HEK293 (cell line): ENCODE data around the gene SIRPB1.
A peak's percentile ranks its signal among the peaks of the same experiment; 100 is the strongest.

ENCODE experiments used
- CTCF ChIA-PET: fragments of 350-600 bp; formaldehyde crosslinking; extraction: SDS; loops from one replicate; lab custom pipeline; 2021; ENCODE audit warnings: antibody characterized with exemption; lab: Yijun Ruan, JAX
- POLR2A ChIA-PET: fragments of 300-600 bp; formaldehyde crosslinking; extraction: SDS; loops from one replicate; lab custom pipeline; 2020; ENCODE audit warnings: antibody characterized with exemption, inconsistent platforms; lab: Yijun Ruan, JAX
- H3K27ac ChIP-seq: fragments of 200-500 bp; sonication (Bioruptor generic); 2 replicates; pipeline ENCODE4 v1.5.1; 2014; ENCODE audit warnings: low read depth, low read length, control low read depth, inconsistent platforms; ENCODE audit errors: extremely low read depth
- H3K36me3 ChIP-seq, 2 experiments: fragments of 200-500 bp in 1 of 2; sonication (Bioruptor generic) in 1 of 2; 1 replicate in 1 of 2; 2 replicates in 1 of 2; pipeline ENCODE4 v1.5.1; 2014 to 2017; ENCODE audit warnings: inconsistent platforms in 2 of 2, low read length in 2 of 2; ENCODE audit not compliant: control insufficient read depth in 2 of 2, insufficient read depth in 1 of 2
- H3K4me1 ChIP-seq: fragments of 200-500 bp; sonication (Bioruptor generic); 2 replicates; pipeline ENCODE4 v1.5.1; 2014; ENCODE audit warnings: mild to moderate bottlenecking, low read length, inconsistent platforms; ENCODE audit not compliant: control insufficient read depth, insufficient read depth
- H3K4me3 ChIP-seq: 2 replicates; pipeline ENCODE4 v1.5.1; 2011; ENCODE audit warnings: low read depth, mild to moderate bottlenecking, control low read depth, low read length, moderate library complexity
- H3K9me3 ChIP-seq: fragments of 200-500 bp; sonication (Bioruptor generic); 2 replicates; pipeline ENCODE4 v1.5.1; 2014; ENCODE audit warnings: low read depth, low read length, inconsistent platforms; ENCODE audit not compliant: control insufficient read depth, insufficient read depth
- BCL11A ChIP-seq: fragments of 450-650 bp; formaldehyde crosslinking; IDR thresholded peaks from 2 replicates; pipeline ENCODE4 v1.5.1; 2016; ENCODE audit warnings: low read depth, missing biosample characterization, missing genetic modification characterization
- KLF10 ChIP-seq: fragments of 450-650 bp; IDR thresholded peaks from 2 replicates; pipeline ENCODE4 v1.5.1; 2018; ENCODE audit warnings: missing biosample characterization, mild to moderate bottlenecking, missing genetic modification characterization
- SALL2 ChIP-seq: fragments of 450-650 bp; formaldehyde crosslinking; IDR thresholded peaks from 2 replicates; pipeline ENCODE4 v1.5.0; 2017; ENCODE audit warnings: missing biosample characterization, mild to moderate bottlenecking, missing genetic modification characterization, borderline replicate concordance
- SETDB1 ChIP-seq: IDR thresholded peaks from one replicate; pipeline ENCODE4 v1.6.1; 2017; ENCODE audit warnings: mild to moderate bottlenecking, low read length, moderate library complexity, mixed read lengths; ENCODE audit not compliant: insufficient read length
- SP2 ChIP-seq: fragments of 450-650 bp; formaldehyde crosslinking; IDR thresholded peaks from 2 replicates; pipeline ENCODE4 v1.5.1; 2016; ENCODE audit warnings: missing biosample characterization, missing genetic modification characterization
- SP7 ChIP-seq: fragments of 450-650 bp; formaldehyde crosslinking; IDR thresholded peaks from 2 replicates; pipeline ENCODE4 v1.5.1; 2016; ENCODE audit warnings: missing biosample characterization, missing genetic modification characterization
- YY1 ChIP-seq: fragments of 450-650 bp; formaldehyde crosslinking; IDR thresholded peaks from 2 replicates; pipeline ENCODE4 v1.5.1; 2018; ENCODE audit warnings: missing biosample characterization, missing genetic modification characterization
- YY2 ChIP-seq: fragments of 450-650 bp; formaldehyde crosslinking; IDR thresholded peaks from 2 replicates; pipeline ENCODE4 v1.5.1; 2016; ENCODE audit warnings: missing biosample characterization, missing genetic modification characterization
- ZBTB17 ChIP-seq: fragments of 450-650 bp; formaldehyde crosslinking; IDR thresholded peaks from 2 replicates; pipeline ENCODE4 v1.5.1; 2016; ENCODE audit warnings: missing biosample characterization, missing genetic modification characterization
- ZBTB21 ChIP-seq: fragments of 450-650 bp; formaldehyde crosslinking; IDR thresholded peaks from 2 replicates; pipeline ENCODE4 v1.5.1; 2017; ENCODE audit warnings: missing biosample characterization, missing genetic modification characterization
- ZNF121 ChIP-seq: fragments of 450-650 bp; formaldehyde crosslinking; IDR thresholded peaks from 2 replicates; pipeline ENCODE4 v1.5.1; 2016; ENCODE audit warnings: missing biosample characterization, missing genetic modification characterization
- ZNF174 ChIP-seq: fragments of 450-650 bp; formaldehyde crosslinking; IDR thresholded peaks from 2 replicates; pipeline ENCODE4 v1.5.0; 2017; ENCODE audit warnings: missing biosample characterization, mild to moderate bottlenecking, missing genetic modification characterization
- ZNF274 ChIP-seq, 2 experiments: fragments of 200-500 bp in 1 of 2; fragments of 450-650 bp in 1 of 2; sonication (Bioruptor generic) in 1 of 2; formaldehyde crosslinking in 1 of 2; IDR thresholded peaks; 2 replicates each; pipeline versions ENCODE4 v1.5.1 to v1.6.1; 2014 to 2016; ENCODE audit warnings: borderline replicate concordance in 1 of 2, inconsistent platforms in 1 of 2, low read length in 1 of 2, missing biosample characterization in 1 of 2, missing genetic modification characterization in 1 of 2
- ZNF514 ChIP-seq: fragments of 450-650 bp; formaldehyde crosslinking; IDR thresholded peaks from 2 replicates; pipeline ENCODE4 v1.5.1; 2016; ENCODE audit warnings: missing biosample characterization, missing genetic modification characterization
- ZNF529 ChIP-seq: fragments of 450-650 bp; formaldehyde crosslinking; IDR thresholded peaks from 2 replicates; pipeline ENCODE4 v1.5.1; 2017; ENCODE audit warnings: missing genetic modification characterization, missing biosample characterization; ENCODE audit not compliant: insufficient replicate concordance
- ZNF548 ChIP-seq: fragments of 450-650 bp; formaldehyde crosslinking; IDR thresholded peaks from 2 replicates; pipeline ENCODE4 v1.5.1; 2016; ENCODE audit warnings: missing biosample characterization, missing genetic modification characterization
- ZNF600 ChIP-seq: fragments of 450-650 bp; formaldehyde crosslinking; IDR thresholded peaks from 2 replicates; pipeline ENCODE4 v1.5.1; 2016; ENCODE audit warnings: missing biosample characterization, missing genetic modification characterization
- ZNF610 ChIP-seq: fragments of 450-650 bp; formaldehyde crosslinking; IDR thresholded peaks from 2 replicates; pipeline ENCODE4 v1.5.1; 2016; ENCODE audit warnings: missing biosample characterization, missing genetic modification characterization, borderline replicate concordance
- ZNF626 ChIP-seq: fragments of 450-650 bp; sonication (Bioruptor Pico); formaldehyde crosslinking; IDR thresholded peaks from 2 replicates; pipeline ENCODE4 v1.5.1; 2018; ENCODE audit warnings: missing biosample characterization, missing genetic modification characterization, inconsistent platforms
- ZNF777 ChIP-seq: fragments of 450-650 bp; formaldehyde crosslinking; IDR thresholded peaks from 2 replicates; pipeline ENCODE4 v1.5.1; 2017; ENCODE audit warnings: missing biosample characterization, missing genetic modification characterization, borderline replicate concordance
- TF ChIP-seq, protein P1 (sequence below): fragments of 450-650 bp; formaldehyde crosslinking; IDR thresholded peaks from 2 replicates; pipeline ENCODE4 v1.5.1; 2017; ENCODE audit warnings: missing biosample characterization, mild to moderate bottlenecking, missing genetic modification characterization, moderate library complexity
- TF ChIP-seq, protein P2 (sequence below): fragments of 450-650 bp; formaldehyde crosslinking; IDR thresholded peaks from 2 replicates; pipeline ENCODE4 v1.5.1; 2016; ENCODE audit warnings: missing biosample characterization, missing genetic modification characterization, low read depth
- TF ChIP-seq, protein P3 (sequence below): fragments of 450-650 bp; formaldehyde crosslinking; IDR thresholded peaks from 2 replicates; pipeline ENCODE4 v1.5.1; 2016; ENCODE audit warnings: missing biosample characterization, missing genetic modification characterization
- TF ChIP-seq, protein P4 (sequence below): fragments of 450-650 bp; formaldehyde crosslinking; IDR thresholded peaks from 2 replicates; pipeline ENCODE4 v1.5.1; 2016; ENCODE audit warnings: missing biosample characterization, missing genetic modification characterization
- TF ChIP-seq, protein P5 (sequence below): fragments of 450-650 bp; formaldehyde crosslinking; IDR thresholded peaks from 2 replicates; pipeline ENCODE4 v1.5.1; 2016; ENCODE audit warnings: missing biosample characterization, missing genetic modification characterization

The SIRPB1 gene

DNA sequence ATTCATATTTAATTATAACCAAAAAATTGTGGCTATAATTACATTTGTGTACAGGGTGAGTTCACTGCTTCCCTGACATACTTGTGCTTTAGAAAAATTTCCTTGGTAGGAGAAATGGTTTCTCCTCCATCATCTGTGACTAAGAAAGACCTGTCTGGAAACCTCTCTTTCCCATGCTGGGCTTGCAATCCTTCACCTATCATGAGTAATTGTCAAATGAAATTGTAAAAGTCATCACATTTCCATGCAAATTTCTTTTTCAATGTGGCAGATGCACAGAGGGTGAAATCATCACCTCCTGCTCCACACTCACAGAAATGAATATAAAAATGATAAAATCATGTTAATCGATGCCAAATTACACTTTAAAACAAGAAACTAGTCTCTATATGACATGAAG is 1.5 kb upstream of the SIRPB1 start:
- Histone ChIP-seq H3K4me1 (no peaks in the 10 kb centered on the region), H3K9me3 (no peaks in the 10 kb centered on the region), H3K27ac (no peak overlapping the region), H3K36me3 (no peaks in the 10 kb centered on the region), H3K4me3 (no peak overlapping the region)
- TF ChIP-seq YY1 (tag by site-specific recombination), result no peak
- no peak for TF ChIP-seq SALL2 (tag by site-specific recombination)
- TF ChIP-seq, protein P1, sequence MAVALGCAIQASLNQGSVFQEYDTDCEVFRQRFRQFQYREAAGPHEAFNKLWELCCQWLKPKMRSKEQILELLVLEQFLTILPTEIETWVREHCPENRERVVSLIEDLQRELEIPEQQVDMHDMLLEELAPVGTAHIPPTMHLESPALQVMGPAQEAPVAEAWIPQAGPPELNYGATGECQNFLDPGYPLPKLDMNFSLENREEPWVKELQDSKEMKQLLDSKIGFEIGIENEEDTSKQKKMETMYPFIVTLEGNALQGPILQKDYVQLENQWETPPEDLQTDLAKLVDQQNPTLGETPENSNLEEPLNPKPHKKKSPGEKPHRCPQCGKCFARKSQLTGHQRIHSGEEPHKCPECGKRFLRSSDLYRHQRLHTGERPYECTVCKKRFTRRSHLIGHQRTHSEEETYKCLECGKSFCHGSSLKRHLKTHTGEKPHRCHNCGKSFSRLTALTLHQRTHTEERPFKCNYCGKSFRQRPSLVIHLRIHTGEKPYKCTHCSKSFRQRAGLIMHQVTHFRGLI (tag by site-specific recombination), result no peak
- TF ChIP-seq ZNF626 (tag by site-specific recombination), result no peak
- TF ChIP-seq SETDB1, result no peak
- no peak for TF ChIP-seq ZBTB17
- no peak for TF ChIP-seq ZNF121 (tag by site-specific recombination)
- TF ChIP-seq YY2 (tag by site-specific recombination), result no peak
- no peak for TF ChIP-seq ZNF529
- TF ChIP-seq BCL11A (tag by site-specific recombination), result no peak
- TF ChIP-seq ZBTB21 (tag by site-specific recombination), result no peak
- no peak for TF ChIP-seq ZNF274 (IDR thresholded peaks at IDR 0.05; ENCODE audit: low read length)
- TF ChIP-seq ZNF274 (tag by site-specific recombination; IDR thresholded peaks at IDR 0.05; ENCODE audit: borderline replicate concordance), result no peak
- TF ChIP-seq ZNF610 (tag by site-specific recombination), result no peak
- no peak for TF ChIP-seq SP7 (tag by site-specific recombination)
- no peak for TF ChIP-seq ZNF600 (tag by site-specific recombination)
- TF ChIP-seq, protein P2, sequence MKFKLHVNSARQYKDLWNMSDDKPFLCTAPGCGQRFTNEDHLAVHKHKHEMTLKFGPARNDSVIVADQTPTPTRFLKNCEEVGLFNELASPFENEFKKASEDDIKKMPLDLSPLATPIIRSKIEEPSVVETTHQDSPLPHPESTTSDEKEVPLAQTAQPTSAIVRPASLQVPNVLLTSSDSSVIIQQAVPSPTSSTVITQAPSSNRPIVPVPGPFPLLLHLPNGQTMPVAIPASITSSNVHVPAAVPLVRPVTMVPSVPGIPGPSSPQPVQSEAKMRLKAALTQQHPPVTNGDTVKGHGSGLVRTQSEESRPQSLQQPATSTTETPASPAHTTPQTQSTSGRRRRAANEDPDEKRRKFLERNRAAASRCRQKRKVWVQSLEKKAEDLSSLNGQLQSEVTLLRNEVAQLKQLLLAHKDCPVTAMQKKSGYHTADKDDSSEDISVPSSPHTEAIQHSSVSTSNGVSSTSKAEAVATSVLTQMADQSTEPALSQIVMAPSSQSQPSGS (tag by site-specific recombination), result no peak
- TF ChIP-seq SP2 (tag by site-specific recombination), result no peak
- no peak for TF ChIP-seq KLF10 (tag by site-specific recombination)
- TF ChIP-seq ZNF174 (tag by site-specific recombination), result no peak
- TF ChIP-seq, protein P3, sequence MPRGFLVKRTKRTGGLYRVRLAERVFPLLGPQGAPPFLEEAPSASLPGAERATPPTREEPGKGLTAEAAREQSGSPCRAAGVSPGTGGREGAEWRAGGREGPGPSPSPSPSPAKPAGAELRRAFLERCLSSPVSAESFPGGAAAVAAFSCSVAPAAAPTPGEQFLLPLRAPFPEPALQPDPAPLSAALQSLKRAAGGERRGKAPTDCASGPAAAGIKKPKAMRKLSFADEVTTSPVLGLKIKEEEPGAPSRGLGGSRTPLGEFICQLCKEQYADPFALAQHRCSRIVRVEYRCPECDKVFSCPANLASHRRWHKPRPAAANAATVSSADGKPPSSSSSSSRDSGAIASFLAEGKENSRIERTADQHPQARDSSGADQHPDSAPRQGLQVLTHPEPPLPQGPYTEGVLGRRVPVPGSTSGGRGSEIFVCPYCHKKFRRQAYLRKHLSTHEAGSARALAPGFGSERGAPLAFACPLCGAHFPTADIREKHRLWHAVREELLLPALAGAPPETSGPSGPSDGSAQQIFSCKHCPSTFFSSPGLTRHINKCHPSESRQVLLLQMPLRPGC (tag by site-specific recombination), result no peak
- CTCF ChIA-PET, result interaction anchor here (1.2 kb wide), 1 partner anchor 40 kb away, joined by 3 read pairs; no protein-coding TSS in a partner anchor
- POLR2A ChIA-PET, result no interaction called here

DNA sequence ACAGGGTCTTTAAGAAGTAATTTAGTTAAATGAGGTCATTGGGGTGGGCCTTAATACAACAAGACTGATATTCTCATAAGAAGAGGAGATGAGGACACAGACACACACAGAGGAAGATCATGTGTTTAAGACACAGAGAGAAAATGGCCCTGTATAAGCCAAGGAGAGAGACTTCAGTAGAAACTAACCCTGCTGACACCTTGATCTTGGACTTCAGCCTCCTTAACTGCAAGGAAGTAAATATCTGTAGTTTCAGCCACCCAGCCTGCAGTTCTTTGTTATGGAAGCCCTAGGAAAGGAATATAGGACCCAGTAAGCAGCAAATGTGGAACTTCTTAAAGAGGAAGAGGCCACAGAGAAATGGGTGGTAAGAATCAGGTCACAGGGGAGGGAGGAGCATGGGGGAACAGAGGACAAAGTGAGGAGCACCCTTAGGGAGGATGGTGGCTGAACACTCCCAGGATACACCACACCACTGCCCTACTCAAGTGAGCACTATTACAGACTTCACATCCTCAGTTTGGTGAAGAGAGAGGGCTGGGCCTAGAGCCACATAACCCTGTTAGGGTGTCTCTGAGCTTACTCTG is 762 bp downstream of the SIRPB1 start:
- no peak overlapping the region for H3K27ac ChIP-seq
- no peaks in the 10 kb centered on the region for H3K9me3 ChIP-seq
- CTCF ChIA-PET, result interaction anchor here (0.8 kb wide), 1 partner anchor 12 kb away, joined by 4 read pairs; no protein-coding TSS in a partner anchor
- TF ChIP-seq SP7 (tag by site-specific recombination) (no peak), ZNF548 (peak; percentile 92), SP2 (tag by site-specific recombination) (no peak), ZNF777 (no peak), ZNF514 (tag by site-specific recombination) (no peak)
- TF ChIP-seq, protein P4, sequence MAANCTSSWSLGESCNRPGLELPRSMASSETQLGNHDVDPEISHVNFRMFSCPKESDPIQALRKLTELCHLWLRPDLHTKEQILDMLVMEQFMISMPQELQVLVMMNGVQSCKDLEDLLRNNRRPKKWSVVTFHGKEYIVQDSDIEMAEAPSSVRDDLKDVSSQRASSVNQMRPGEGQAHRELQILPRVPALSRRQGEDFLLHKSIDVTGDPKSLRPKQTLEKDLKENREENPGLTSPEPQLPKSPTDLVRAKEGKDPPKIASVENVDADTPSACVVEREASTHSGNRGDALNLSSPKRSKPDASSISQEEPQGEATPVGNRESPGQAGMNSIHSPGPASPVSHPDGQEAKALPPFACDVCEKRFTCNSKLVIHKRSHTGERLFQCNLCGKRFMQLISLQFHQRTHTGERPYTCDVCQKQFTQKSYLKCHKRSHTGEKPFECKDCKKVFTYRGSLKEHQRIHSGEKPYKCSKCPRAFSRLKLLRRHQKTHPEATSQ (tag by site-specific recombination), result no peak
- TF ChIP-seq, protein P5, sequence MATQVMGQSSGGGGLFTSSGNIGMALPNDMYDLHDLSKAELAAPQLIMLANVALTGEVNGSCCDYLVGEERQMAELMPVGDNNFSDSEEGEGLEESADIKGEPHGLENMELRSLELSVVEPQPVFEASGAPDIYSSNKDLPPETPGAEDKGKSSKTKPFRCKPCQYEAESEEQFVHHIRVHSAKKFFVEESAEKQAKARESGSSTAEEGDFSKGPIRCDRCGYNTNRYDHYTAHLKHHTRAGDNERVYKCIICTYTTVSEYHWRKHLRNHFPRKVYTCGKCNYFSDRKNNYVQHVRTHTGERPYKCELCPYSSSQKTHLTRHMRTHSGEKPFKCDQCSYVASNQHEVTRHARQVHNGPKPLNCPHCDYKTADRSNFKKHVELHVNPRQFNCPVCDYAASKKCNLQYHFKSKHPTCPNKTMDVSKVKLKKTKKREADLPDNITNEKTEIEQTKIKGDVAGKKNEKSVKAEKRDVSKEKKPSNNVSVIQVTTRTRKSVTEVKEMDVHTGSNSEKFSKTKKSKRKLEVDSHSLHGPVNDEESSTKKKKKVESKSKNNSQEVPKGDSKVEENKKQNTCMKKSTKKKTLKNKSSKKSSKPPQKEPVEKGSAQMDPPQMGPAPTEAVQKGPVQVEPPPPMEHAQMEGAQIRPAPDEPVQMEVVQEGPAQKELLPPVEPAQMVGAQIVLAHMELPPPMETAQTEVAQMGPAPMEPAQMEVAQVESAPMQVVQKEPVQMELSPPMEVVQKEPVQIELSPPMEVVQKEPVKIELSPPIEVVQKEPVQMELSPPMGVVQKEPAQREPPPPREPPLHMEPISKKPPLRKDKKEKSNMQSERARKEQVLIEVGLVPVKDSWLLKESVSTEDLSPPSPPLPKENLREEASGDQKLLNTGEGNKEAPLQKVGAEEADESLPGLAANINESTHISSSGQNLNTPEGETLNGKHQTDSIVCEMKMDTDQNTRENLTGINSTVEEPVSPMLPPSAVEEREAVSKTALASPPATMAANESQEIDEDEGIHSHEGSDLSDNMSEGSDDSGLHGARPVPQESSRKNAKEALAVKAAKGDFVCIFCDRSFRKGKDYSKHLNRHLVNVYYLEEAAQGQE (tag by site-specific recombination), result no peak
- H3K36me3 ChIP-seq, result no peaks in the 10 kb centered on the region
- no peak overlapping the region for H3K4me3 ChIP-seq
- no peaks in the 10 kb centered on the region for H3K4me1 ChIP-seq
- POLR2A ChIA-PET, result no interaction called here
